Left ventricle myocardium inferior (tissue), 1 donor: ENCODE measurements around the gene TACR1. TPM values are rescaled to one million over a fixed set of nuclear protein-coding genes. Genes with fewer than 3 reads are reported as not detected.

Experiments used
- DNase-seq: peaks from one replicate; pipeline ENCODE4 v3.0.0-alpha.2; 2020
- H3K27ac ChIP-seq: fragments of 200-600 bp; replicated peaks from 2 replicates; pipeline ENCODE4 v1.8.0; 2021
- H3K27me3 ChIP-seq: fragments of 200-600 bp; 2 replicates; pipeline ENCODE4 v1.8.0; 2021; ENCODE audit warnings: low read depth
- H3K36me3 ChIP-seq: fragments of 200-600 bp; 2 replicates; pipeline ENCODE4 v1.8.0; 2021
- H3K4me1 ChIP-seq: fragments of 200-600 bp; 2 replicates; pipeline ENCODE4 v1.8.0; 2021
- H3K4me3 ChIP-seq: fragments of 200-600 bp; 2 replicates; pipeline ENCODE4 v1.8.0; 2021; ENCODE audit warnings: mild to moderate bottlenecking, moderate library complexity
- H3K9me3 ChIP-seq: fragments of 200-600 bp; replicated peaks from 2 replicates; pipeline ENCODE4 v1.8.0; 2021
- CTCF ChIP-seq: fragments of 200-600 bp; IDR thresholded peaks from 2 replicates; pipeline ENCODE4 v1.8.0; 2021; ENCODE audit warnings: antibody characterized with exemption, mild to moderate bottlenecking, borderline replicate concordance
- intact Hi-C: fragments of 100-400 bp; cut with micrococcal nuclease; formaldehyde crosslinking; loops from one replicate; pipeline ENCODE4 v1.11.0; 2022
- total RNA-seq: library from RNA; stranded (reverse); fragmentation: NEBNext Ultra II Directional; extraction: Animal tissue kit (Norgen Biotek cat#: 25700); gene quantifications from one replicate; pipeline ENCODE4 v1.2.1, GENCODE V29; 2021
- donor health status: DM: no; HTN: yes; CAD: no; lungs with severe emphysema.

TACR1 gene
- total RNA-seq, 1 donor from 2014 or later, result 0.22 TPM

GRCh38 chr2:75135776-75136400, 63.4 kb downstream of the TACR1 start:
- Histone ChIP-seq H3K4me3 (no peak overlapping the region), H3K27ac (no peak overlapping the region), H3K4me1 (peaks cover 20% of the 10 kb centered on the region), H3K36me3 (no peaks in the 10 kb centered on the region), H3K27me3 (no peaks in the 10 kb centered on the region), H3K9me3 (no peaks in the 10 kb centered on the region)
- no peak for TF ChIP-seq CTCF
- no peak for DNase-seq
- intact Hi-C loops, result no loop called here

- no peaks in the 10 kb centered on the region for H3K36me3 ChIP-seq
- no peak for DNase-seq
- no peak overlapping the region for H3K4me3 ChIP-seq
- intact Hi-C loops, result no loop called here
- no peaks in the 10 kb centered on the region for H3K27me3 ChIP-seq
- no peak for TF ChIP-seq CTCF
- H3K9me3 ChIP-seq, result no peaks in the 10 kb centered on the region
- no peak overlapping the region for H3K27ac ChIP-seq
- peaks cover 20% of the 10 kb centered on the region for H3K4me1 ChIP-seq
Observed at GRCh38 chr2:75134860-75135259, 64.5 kb downstream of the TACR1 start.

- DNase-seq, result no peak
- H3K9me3 ChIP-seq, result no peaks in the 10 kb centered on the region
- H3K36me3 ChIP-seq, result no peaks in the 10 kb centered on the region
- no peak for TF ChIP-seq CTCF
- intact Hi-C loops, result no loop called here
- H3K4me1 ChIP-seq, result peaks cover 20% of the 10 kb centered on the region
- no peak overlapping the region for H3K27ac ChIP-seq
- H3K4me3 ChIP-seq, result no peak overlapping the region
- no peaks in the 10 kb centered on the region for H3K27me3 ChIP-seq
Observed at GRCh38 chr2:75133621-75134570, 65.4 kb downstream of the TACR1 start.

GRCh38 chr2:75130171-75130570, 69.1 kb downstream of the TACR1 start:
- no peak for DNase-seq
- TF ChIP-seq CTCF, result no peak

GRCh38 chr2:75123876-75124275, 75.4 kb downstream of the TACR1 start:
- Histone ChIP-seq H3K4me1 (no peaks in the 10 kb centered on the region), H3K27me3 (no peaks in the 10 kb centered on the region), H3K9me3 (peaks cover 12% of the 10 kb centered on the region), H3K4me3 (no peak overlapping the region), H3K36me3 (no peaks in the 10 kb centered on the region), H3K27ac (no peak overlapping the region)
- intact Hi-C loops, result no loop called here
- DNase-seq, result no peak
- TF ChIP-seq CTCF, result no peak

More at GRCh38 chr2:75130171-75130570, 69.1 kb downstream of the TACR1 start:
- Histone ChIP-seq H3K4me3 (no peak overlapping the region), H3K4me1 (peaks cover 15% of the 10 kb centered on the region), H3K27me3 (no peaks in the 10 kb centered on the region), H3K36me3 (no peaks in the 10 kb centered on the region), H3K27ac (no peak overlapping the region), H3K9me3 (peaks cover 12% of the 10 kb centered on the region)
- intact Hi-C loops, result no loop called here
